OCI-LY1 (cell line): ENCODE results near the gene LRRC14B.

Experiments used
- H2AFZ ChIP-seq: fragments of 200-600 bp; sonication (generic), shearing (Covaris generic); 2 replicates; pipeline ENCODE4 v1.6.0; 2014; ENCODE audit warnings: antibody characterized with exemption, mild to moderate bottlenecking, low read length
- H3F3A ChIP-seq: fragments of 200-600 bp; sonication (generic), shearing (Covaris generic); 2 replicates; pipeline ENCODE4 v1.6.0; 2014; ENCODE audit warnings: mild to moderate bottlenecking, antibody characterized with exemption, low read length, moderate library complexity; ENCODE audit not compliant: insufficient read depth
- H3K27ac ChIP-seq: fragments of 200-600 bp; sonication (generic); 2 replicates; pipeline ENCODE4 v1.5.1; 2014; ENCODE audit warnings: low read length, mixed run types, mild to moderate bottlenecking, low read depth; ENCODE audit not compliant: poor library complexity, severe bottlenecking
- H3K27me3 ChIP-seq: fragments of 200-600 bp; sonication (generic); 2 replicates; pipeline ENCODE4 v1.6.0; 2014; ENCODE audit warnings: antibody characterized with exemption, mild to moderate bottlenecking, low read length, moderate library complexity; ENCODE audit not compliant: insufficient read depth
- H3K36me3 ChIP-seq: fragments of 200-600 bp; sonication (generic); 2 replicates; pipeline ENCODE4 v1.6.1; 2014; ENCODE audit warnings: mild to moderate bottlenecking, antibody characterized with exemption, low read length, moderate library complexity, mixed read lengths; ENCODE audit not compliant: insufficient read depth
- H3K4me1 ChIP-seq: fragments of 200-600 bp; sonication (generic); 2 replicates; pipeline ENCODE4 v1.5.1; 2014; ENCODE audit warnings: mild to moderate bottlenecking, low read length, moderate library complexity; ENCODE audit not compliant: insufficient read depth, severe bottlenecking
- H3K4me2 ChIP-seq: fragments of 200-600 bp; sonication (generic), shearing (Covaris generic); 2 replicates; pipeline ENCODE4 v1.6.1; 2014; ENCODE audit warnings: low read length
- H3K4me3 ChIP-seq: fragments of 200-600 bp; sonication (generic); 2 replicates; pipeline ENCODE4 v1.5.1; 2014; ENCODE audit warnings: low read length, low read depth, mild to moderate bottlenecking, mixed read lengths; ENCODE audit not compliant: poor library complexity, severe bottlenecking
- H3K79me2 ChIP-seq: fragments of 200-600 bp; shearing (Covaris generic); 2 replicates; pipeline ENCODE4 v1.6.1; 2016; ENCODE audit warnings: mixed run types, low read length, mixed read lengths; ENCODE audit not compliant: insufficient read depth
- H3K9ac ChIP-seq: fragments of 200-600 bp; sonication (generic), shearing (Covaris generic); 2 replicates; pipeline ENCODE4 v1.6.1; 2014; ENCODE audit warnings: mild to moderate bottlenecking, low read length, mixed read lengths
- H3K9me2 ChIP-seq: fragments of 200-600 bp; sonication (generic), shearing (Covaris generic); 2 replicates; pipeline ENCODE4 v1.6.1; 2014; ENCODE audit warnings: low read depth, mild to moderate bottlenecking, low read length, mixed read lengths
- H3K9me3 ChIP-seq: fragments of 200-600 bp; shearing (Covaris generic); 2 replicates; pipeline ENCODE4 v1.6.1; 2014; ENCODE audit warnings: low read length, mixed read lengths
- H4K20me1 ChIP-seq: fragments of 200-600 bp; sonication (generic), shearing (Covaris generic); 2 replicates; pipeline ENCODE4 v1.6.0; 2016; ENCODE audit warnings: mild to moderate bottlenecking, low read length; ENCODE audit not compliant: insufficient read depth
- CTCF ChIP-seq: fragments of 200-600 bp; sonication (generic), shearing (Covaris generic); IDR thresholded peaks from 2 replicates; pipeline ENCODE4 v1.5.1; 2017; ENCODE audit warnings: mild to moderate bottlenecking, antibody characterized with exemption, low read length, moderate library complexity, mixed read lengths
- EZH2 ChIP-seq: fragments of 200-600 bp; sonication (generic), shearing (Covaris generic); IDR thresholded peaks from 2 replicates; pipeline ENCODE4 v1.8.0; 2017; ENCODE audit warnings: borderline replicate concordance, mixed run types, mild to moderate bottlenecking, antibody characterized with exemption, low read length, moderate library complexity, mixed read lengths

The LRRC14B gene

GRCh38 chr5:152077-152476, 39.2 kb upstream of the LRRC14B start:
- H3K9me2 ChIP-seq = no peaks in the 10 kb centered on the region
- H3F3A ChIP-seq = no peaks in the 10 kb centered on the region
- no peak overlapping the region for H3K9ac ChIP-seq
- H3K4me2 ChIP-seq = no peak overlapping the region
- TF ChIP-seq CTCF (no peak), EZH2 (no peak)
- H2AFZ ChIP-seq = no peak overlapping the region
- no peaks in the 10 kb centered on the region for H3K79me2 ChIP-seq
- no peak overlapping the region for H3K27ac ChIP-seq
- H3K36me3 ChIP-seq = no peaks in the 10 kb centered on the region
- H3K27me3 ChIP-seq = no peaks in the 10 kb centered on the region
- peaks cover 3% of the 10 kb centered on the region for H3K4me1 ChIP-seq
- H3K9me3 ChIP-seq = peaks cover 8% of the 10 kb centered on the region
- H4K20me1 ChIP-seq = no peaks in the 10 kb centered on the region
- H3K4me3 ChIP-seq = no peak overlapping the region

DNA sequence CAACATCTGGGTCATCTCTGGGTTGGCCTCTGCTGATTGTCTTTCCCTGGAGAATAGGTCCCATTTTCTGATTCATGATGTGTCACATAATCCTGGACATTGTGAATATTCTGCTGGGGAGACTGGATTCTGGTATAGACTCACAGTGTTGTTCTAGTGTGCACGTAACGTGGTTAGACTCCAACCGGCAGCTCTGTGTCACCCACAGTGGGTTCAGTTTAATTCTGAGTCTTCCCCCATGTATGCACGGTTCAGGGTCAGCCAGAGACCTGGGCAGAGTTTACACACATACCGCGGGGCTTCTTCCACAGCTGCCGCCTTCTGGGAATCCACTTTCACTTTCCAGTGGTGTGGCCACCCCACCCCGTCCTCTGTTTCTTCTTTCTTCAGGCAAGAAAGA, 38.0 kb upstream of the LRRC14B start:
- no peak overlapping the region for H3K27ac ChIP-seq
- no peaks in the 10 kb centered on the region for H3K36me3 ChIP-seq

GRCh38 chr5:154236-154635, 37.1 kb upstream of the LRRC14B start:
- Histone ChIP-seq H3K4me3 (no peak overlapping the region), H3K4me1 (peaks cover 3% of the 10 kb centered on the region), H3K9me3 (no peaks in the 10 kb centered on the region), H3K27ac (no peak overlapping the region), H3K4me2 (no peak overlapping the region), H3K9ac (no peak overlapping the region), H3K79me2 (no peaks in the 10 kb centered on the region), H2AFZ (no peak overlapping the region), H3K36me3 (no peaks in the 10 kb centered on the region), H3K27me3 (no peaks in the 10 kb centered on the region), H4K20me1 (no peaks in the 10 kb centered on the region), H3F3A (no peaks in the 10 kb centered on the region), H3K9me2 (no peaks in the 10 kb centered on the region)
- no peak for TF ChIP-seq EZH2

More for the DNA sequence above, 38.0 kb upstream of the LRRC14B start:
- Histone ChIP-seq H3K4me1 (peaks cover 3% of the 10 kb centered on the region), H2AFZ (no peak overlapping the region), H3K9ac (no peak overlapping the region), H3K4me2 (no peak overlapping the region), H3K27me3 (no peaks in the 10 kb centered on the region), H3K4me3 (no peak overlapping the region), H3K79me2 (no peaks in the 10 kb centered on the region), H4K20me1 (no peaks in the 10 kb centered on the region), H3K9me2 (no peaks in the 10 kb centered on the region), H3F3A (no peaks in the 10 kb centered on the region), H3K9me3 (no peaks in the 10 kb centered on the region)
- TF ChIP-seq CTCF (no peak), EZH2 (no peak)

DNA sequence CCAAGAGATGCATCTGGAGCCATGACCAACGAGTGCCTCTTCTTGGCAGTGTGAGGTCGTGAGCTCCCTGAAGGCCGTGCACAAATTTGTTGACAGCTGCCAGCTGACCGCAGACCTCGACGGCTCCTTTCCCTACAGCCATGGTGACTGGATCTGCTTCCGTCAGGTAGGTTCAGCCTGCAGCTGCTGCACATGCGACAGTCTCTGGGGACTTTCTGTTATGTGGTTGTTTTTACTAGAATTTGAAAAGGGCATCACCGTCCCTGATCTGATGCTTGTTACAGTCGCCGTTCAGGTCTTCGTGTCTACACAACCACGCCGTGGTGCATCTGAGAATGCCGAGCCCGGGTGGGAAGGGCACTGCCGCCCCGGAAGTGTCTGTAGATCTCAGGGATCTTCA, 36.5 kb upstream of the LRRC14B start:
- Histone ChIP-seq H3K9me2 (no peaks in the 10 kb centered on the region), H2AFZ (no peak overlapping the region), H3K9ac (no peak overlapping the region), H3K27me3 (no peaks in the 10 kb centered on the region), H4K20me1 (no peaks in the 10 kb centered on the region), H3K27ac (no peak overlapping the region), H3K9me3 (no peaks in the 10 kb centered on the region), H3K79me2 (no peaks in the 10 kb centered on the region), H3F3A (no peaks in the 10 kb centered on the region), H3K4me2 (no peak overlapping the region), H3K36me3 (no peaks in the 10 kb centered on the region), H3K4me3 (no peak overlapping the region), H3K4me1 (peaks cover 3% of the 10 kb centered on the region)
- TF ChIP-seq CTCF (no peak), EZH2 (no peak)
